ENCODE results near the gene PDGFD. TPM values are rescaled to one million over a fixed set of nuclear protein-coding genes. Genes with fewer than 3 reads are reported as not detected.
"Not testable (repeated sequence)": the region's sequence is repeated elsewhere in the genome, so short reads cannot be mapped to it uniquely, and the experiment has no call there.

The PDGFD gene
- total RNA-seq, 1 donor from 2014 or later: 3.9 TPM

DNA sequence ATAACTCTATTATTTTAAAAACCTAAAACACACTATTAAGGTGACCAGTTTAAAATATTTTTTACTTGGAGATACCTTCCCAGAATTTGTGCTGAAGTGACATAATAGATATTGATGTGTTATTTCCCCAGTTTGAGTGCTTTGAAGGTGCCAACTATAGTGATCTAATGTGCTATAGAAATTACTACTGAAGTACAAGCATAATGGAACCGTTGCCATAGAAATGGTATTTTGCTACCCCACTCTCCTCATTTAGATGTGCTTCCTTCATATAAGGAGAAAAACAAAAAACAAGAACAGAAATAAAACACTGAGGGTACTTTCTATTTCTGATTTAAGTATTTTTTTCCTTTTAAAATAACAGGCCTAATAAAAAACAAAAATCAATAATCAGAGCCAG lies 108.4 kb downstream of the PDGFD start:
- ATAC-seq: no peak
- H3K4me1 ChIP-seq: no peaks in the 10 kb centered on the region
- H3K27ac ChIP-seq: no peak overlapping the region
- no peak for DNase-seq
- no peaks in the 10 kb centered on the region for H3K9me3 ChIP-seq
- no peaks in the 10 kb centered on the region for H3K27me3 ChIP-seq (ENCODE audit: low read depth)
- TF ChIP-seq, protein P1, sequence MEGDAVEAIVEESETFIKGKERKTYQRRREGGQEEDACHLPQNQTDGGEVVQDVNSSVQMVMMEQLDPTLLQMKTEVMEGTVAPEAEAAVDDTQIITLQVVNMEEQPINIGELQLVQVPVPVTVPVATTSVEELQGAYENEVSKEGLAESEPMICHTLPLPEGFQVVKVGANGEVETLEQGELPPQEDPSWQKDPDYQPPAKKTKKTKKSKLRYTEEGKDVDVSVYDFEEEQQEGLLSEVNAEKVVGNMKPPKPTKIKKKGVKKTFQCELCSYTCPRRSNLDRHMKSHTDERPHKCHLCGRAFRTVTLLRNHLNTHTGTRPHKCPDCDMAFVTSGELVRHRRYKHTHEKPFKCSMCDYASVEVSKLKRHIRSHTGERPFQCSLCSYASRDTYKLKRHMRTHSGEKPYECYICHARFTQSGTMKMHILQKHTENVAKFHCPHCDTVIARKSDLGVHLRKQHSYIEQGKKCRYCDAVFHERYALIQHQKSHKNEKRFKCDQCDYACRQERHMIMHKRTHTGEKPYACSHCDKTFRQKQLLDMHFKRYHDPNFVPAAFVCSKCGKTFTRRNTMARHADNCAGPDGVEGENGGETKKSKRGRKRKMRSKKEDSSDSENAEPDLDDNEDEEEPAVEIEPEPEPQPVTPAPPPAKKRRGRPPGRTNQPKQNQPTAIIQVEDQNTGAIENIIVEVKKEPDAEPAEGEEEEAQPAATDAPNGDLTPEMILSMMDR (IDR thresholded peaks at IDR 0.05): no peak
- no peak overlapping the region for H3K4me3 ChIP-seq
- no peaks in the 10 kb centered on the region for H3K36me3 ChIP-seq
- intact Hi-C loops (cut with DNase I): no loop called here

- Histone ChIP-seq H3K9me3 (no peaks in the 10 kb centered on the region), H3K4me3 (no peak overlapping the region), H3K27me3 (ENCODE audit: low read depth) (no peaks in the 10 kb centered on the region), H3K4me1 (no peaks in the 10 kb centered on the region), H3K27ac (no peak overlapping the region), H3K36me3 (no peaks in the 10 kb centered on the region)
- DNase-seq (no peak), ATAC-seq (no peak)
- intact Hi-C loops (cut with DNase I): no loop called here
- TF ChIP-seq, protein P1 (IDR thresholded peaks at IDR 0.05): no peak
These were observed 108.9 kb downstream of the PDGFD start for GRCh38 chr11:104054911-104055529.

DNA sequence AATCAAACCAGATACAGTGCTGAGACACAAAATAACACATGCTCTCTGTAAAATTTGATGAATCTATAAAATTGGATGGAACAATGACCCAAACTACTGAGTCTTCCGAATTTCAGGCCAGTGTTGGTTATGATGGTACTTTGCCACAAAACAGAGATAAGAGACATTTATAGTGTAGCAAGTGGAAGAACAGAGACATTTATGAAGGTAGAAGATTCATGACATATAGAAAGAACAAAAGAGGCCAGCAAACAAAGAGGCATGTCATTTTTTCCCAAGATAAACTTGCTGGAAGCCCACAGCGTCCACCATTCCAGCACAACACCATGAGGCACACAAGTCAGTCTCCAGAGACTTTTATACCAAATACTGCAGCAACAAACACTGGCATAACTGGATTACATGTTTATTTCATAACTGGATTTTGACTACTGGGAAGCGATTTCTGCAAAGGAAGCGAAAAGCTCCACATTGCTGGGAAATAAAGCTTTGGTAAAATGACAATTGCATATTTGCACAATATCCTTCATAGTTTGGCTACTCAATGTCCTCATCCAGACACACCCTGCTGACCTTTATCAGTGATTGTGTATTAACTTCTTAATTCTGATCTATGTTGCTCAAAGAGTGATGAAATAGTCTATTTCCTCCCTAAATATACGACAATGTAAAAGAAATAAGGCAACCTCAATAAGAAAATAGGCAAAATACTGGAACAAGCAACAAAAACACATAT lies 110.0 kb downstream of the PDGFD start:
- Histone ChIP-seq H3K9me3 (no peaks in the 10 kb centered on the region), H3K36me3 (no peaks in the 10 kb centered on the region), H3K27me3 (ENCODE audit: low read depth) (no peaks in the 10 kb centered on the region), H3K27ac (no peak overlapping the region), H3K4me1 (no peaks in the 10 kb centered on the region), H3K4me3 (no peak overlapping the region)
- ATAC-seq: no peak
- no peak for DNase-seq
- TF ChIP-seq, protein P1 (IDR thresholded peaks at IDR 0.05): no peak
- intact Hi-C loops (cut with DNase I): no loop called here

DNA sequence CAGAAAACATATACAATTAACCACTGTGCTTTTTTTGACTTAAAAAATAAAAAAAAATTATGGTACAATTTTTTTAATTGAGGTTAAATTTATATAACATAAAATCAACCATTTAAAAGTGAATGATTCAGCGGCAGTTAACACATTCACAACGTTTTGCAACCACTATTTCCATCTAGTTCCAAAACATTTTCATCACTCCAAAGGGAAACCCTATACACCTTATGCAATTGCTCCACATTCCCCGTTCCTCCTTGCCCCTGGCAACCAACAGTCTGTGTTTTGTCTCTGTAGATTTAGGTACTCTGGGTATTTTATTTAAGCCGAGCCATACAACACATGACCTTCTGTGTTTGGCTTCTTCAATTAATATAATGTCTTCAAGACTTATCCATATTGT lies 112.2 kb downstream of the PDGFD start:
- DNase-seq: no peak
- H3K9me3 ChIP-seq: no peaks in the 10 kb centered on the region
- H3K4me1 ChIP-seq: no peaks in the 10 kb centered on the region
- H3K4me3 ChIP-seq: no peak overlapping the region
- intact Hi-C loops (cut with DNase I): no loop called here
- H3K36me3 ChIP-seq: no peaks in the 10 kb centered on the region
- no peak for ATAC-seq
- TF ChIP-seq, protein P1 (IDR thresholded peaks at IDR 0.05): no peak
- H3K27ac ChIP-seq: no peak overlapping the region
- H3K27me3 ChIP-seq (ENCODE audit: low read depth): no peaks in the 10 kb centered on the region

- no peak for DNase-seq
- H3K9me3 ChIP-seq: no peaks in the 10 kb centered on the region
- no peak overlapping the region for H3K27ac ChIP-seq
- H3K27me3 ChIP-seq (ENCODE audit: low read depth): no peaks in the 10 kb centered on the region
- no peaks in the 10 kb centered on the region for H3K4me1 ChIP-seq
- TF ChIP-seq, protein P1 (IDR thresholded peaks at IDR 0.05): no peak
- no peak for ATAC-seq
- H3K36me3 ChIP-seq: no peaks in the 10 kb centered on the region
- intact Hi-C loops (cut with DNase I): no loop called here
- no peak overlapping the region for H3K4me3 ChIP-seq
These were observed 114.8 kb downstream of the PDGFD start for GRCh38 chr11:104049116-104049515.

DNA sequence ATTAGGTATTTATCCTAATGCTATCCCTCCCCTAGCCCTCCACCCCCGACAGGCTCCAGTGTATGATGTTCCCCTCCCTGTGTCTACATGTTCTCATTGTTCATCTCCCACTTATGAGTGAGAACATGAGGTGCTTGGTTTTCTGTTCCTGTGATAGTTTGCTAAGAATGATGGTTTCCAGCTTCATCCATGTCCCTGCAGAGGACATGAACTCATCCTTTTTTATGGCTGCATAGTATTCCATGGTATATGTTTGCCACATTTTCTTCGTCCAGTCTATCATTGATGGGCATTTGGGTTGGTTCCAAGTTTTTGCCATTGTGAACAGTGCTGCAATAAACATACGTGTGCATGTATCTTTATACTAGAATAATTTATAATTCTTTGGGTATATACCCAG lies 117.1 kb downstream of the PDGFD start:
- H3K27ac ChIP-seq; H3K27me3 ChIP-seq (ENCODE audit: low read depth); DNase-seq; intact Hi-C loops (cut with DNase I); H3K4me3 ChIP-seq; ATAC-seq; H3K9me3 ChIP-seq; H3K4me1 ChIP-seq; H3K36me3 ChIP-seq: not testable (repeated sequence)

Data from lower lobe of right lung (tissue), 2 donors.